Muscle of arm (tissue), 12 donors: ENCODE results near the gene NKD1. TPM values are rescaled to one million over a fixed set of nuclear protein-coding genes. Genes with fewer than 3 reads are reported as not detected.
"Not testable (repeated sequence)": the region's sequence is repeated elsewhere in the genome, so short reads cannot be mapped to it uniquely, and the experiment has no call there.

Experiments used
- DNase-seq: peaks from one replicate; pipeline ENCODE4 v3.0.0-alpha.2; 2013
- polyA plus RNA-seq, 12 donors: library from polyadenylated mRNA; unstranded; fragments of 120-200 nt; gene quantifications; one replicate each; pipeline ENCODE4 v1.2.1, GENCODE V29; 2013; ENCODE audit not compliant: insufficient read length in 12 of 12

Gene NKD1
- polyA plus RNA-seq, 12 donors, result 4.1 to 38.8 (median 9.4) TPM; not detected in 1

DNA sequence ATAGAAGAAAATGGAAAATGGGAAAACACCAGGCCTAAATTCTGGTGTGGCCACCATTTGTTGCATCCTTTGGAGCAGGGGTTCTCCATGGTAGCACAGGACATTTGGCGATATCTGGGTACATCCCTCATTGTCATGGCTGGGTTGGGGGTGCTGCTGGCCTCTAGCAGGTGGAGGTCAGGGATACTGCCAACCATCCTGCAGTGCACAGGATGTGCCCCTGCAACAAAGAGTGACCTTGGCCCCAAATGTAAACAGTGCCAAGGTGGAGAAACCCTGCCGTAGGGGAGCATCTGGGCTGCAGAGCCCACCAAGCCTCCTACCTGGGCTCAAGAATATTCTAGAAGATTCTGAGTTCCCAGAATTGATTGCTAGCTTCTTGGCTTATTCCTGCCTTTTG lies 27.5 kb downstream of the NKD1 start:
- DNase-seq, result no peak

DNA sequence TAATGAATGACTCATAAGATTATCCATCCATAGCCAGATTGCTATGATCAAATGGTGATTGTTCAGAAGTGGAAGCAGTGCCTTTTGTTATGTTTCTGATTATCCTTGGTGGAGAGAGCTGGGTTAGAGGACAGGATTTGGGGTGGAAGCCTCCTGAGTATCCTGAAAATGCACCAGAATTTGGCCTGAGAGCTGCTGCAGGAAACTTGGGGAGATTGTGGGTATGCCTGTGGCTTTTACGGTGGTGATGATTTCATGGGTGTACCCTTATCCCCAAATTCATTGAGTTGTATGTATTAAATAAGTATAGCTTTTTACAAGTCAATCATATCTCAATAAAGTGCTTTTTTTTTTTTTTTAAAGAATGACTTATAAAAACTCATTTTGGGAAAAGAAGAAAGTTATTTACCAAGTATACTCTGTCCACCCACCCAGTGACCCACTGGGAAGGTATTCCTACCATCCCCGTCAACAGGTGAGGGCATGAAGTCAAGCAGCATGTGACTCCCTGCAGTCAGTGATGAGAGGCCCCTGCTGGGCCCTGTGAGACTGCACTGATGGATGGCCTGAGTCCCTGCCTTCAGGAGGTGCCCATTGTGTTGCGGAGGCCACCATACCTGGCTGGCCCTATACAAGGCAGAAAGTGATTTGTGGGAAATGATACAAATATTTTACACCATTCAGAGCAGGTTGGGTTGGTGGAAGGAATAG lies 28.4 kb downstream of the NKD1 start:
- DNase-seq, result no peak

DNA sequence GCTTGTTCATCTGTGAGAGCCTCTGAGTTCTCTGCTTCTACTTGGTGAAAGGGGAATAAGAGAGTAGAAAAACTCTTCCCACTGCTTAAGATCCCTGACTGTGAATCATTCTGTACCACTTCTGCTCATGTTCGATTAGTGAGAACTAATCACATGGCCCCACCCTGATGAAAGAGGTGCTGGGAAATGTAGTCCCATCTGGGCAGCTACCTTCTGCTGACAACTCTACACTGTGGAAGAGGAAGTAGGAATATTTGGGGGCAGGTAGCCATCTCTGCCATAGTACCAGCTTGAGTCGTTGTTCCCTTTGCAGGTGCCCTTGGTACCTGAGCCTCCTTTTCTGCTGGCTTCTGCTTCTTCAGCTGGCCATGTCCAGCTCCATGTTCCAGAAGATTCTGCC lies 29.9 kb downstream of the NKD1 start:
- no peak for DNase-seq

DNA sequence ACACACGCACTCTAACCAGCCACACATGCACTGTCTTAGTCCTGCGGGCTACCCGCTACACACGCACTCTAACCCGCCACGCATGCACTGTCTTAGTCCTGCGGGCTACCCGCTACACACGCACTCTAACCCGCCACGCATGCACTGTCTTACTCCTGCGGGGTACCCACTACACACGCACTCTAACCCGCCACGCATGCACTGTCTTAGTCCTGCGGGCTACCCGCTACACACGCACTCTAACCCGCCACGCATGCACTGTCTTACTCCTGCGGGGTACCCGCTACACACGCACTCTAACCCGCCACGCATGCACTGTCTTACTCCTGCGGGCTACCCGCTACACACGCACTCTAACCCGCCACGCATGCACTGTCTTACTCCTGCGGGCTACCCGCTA lies 31.2 kb downstream of the NKD1 start:
- not testable (repeated sequence) for DNase-seq

DNA sequence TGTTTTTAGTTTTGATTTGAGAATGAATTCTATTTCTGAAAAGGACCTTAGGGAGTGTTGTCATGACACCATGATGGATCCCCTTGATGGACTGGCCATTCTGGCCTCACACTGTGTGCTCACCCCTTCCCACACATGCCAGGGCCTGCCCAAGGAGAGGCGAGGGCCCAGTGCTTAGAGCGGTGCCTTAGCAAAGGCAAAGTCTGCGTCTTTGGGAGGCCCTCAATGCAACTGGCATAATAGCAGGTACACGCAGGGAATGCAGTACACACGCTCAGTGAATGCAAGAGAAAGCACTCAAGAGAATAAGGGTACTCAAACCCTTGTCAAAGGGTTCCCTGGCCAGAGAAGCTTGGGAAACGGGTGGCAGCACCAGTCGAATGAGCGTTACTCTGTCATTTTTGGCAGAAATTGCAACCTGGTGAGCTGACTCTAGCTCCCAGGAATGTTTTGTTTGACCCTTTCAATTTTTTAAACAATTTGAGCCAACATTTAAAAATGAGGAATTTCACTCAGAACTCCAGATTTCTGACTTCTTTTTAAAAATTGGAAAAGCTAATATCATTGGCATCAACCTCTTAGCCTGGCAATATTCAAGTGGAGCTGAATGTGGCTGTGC lies 32.1 kb downstream of the NKD1 start:
- no peak for DNase-seq

DNA sequence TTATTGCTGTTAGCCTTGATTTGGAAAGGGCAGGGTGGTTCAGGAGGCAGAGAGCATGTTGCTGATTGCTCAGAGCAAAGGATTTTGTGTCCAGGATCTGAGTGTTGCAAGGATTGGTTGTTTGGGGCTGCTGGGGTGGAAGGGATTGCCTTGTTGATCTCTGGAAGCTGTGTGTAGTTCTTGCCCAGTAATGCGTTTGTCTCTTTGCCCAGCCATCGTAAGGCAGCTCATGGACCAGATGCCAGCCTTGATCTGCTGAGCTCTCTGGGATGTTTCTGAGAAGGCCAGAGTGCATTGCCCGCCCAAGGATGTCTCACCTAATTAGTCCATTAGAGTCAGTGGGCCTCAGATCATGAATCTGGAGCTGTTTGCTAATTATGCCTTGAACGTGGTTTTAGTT lies 33.6 kb downstream of the NKD1 start:
- DNase-seq, result no peak

DNA sequence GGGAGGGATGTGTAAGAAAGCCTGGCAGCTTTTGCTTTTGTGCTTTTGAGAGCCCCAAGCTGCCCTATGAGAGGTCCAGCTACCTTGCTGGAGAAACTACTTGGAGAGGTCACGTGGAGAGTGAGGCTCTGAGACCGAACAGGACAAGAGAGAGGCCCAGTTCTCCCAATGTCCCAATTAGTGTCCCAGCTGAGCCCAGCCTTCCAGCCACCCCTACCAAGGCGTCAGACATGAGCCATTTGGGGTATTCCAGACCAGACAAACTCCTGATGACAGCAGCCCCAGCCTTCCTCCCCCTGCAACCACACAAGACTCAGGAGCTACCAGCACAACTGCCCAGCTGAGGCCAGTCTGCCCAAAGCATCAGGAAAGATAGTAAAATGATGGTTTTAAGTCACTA lies 35.0 kb downstream of the NKD1 start:
- no peak for DNase-seq

DNA sequence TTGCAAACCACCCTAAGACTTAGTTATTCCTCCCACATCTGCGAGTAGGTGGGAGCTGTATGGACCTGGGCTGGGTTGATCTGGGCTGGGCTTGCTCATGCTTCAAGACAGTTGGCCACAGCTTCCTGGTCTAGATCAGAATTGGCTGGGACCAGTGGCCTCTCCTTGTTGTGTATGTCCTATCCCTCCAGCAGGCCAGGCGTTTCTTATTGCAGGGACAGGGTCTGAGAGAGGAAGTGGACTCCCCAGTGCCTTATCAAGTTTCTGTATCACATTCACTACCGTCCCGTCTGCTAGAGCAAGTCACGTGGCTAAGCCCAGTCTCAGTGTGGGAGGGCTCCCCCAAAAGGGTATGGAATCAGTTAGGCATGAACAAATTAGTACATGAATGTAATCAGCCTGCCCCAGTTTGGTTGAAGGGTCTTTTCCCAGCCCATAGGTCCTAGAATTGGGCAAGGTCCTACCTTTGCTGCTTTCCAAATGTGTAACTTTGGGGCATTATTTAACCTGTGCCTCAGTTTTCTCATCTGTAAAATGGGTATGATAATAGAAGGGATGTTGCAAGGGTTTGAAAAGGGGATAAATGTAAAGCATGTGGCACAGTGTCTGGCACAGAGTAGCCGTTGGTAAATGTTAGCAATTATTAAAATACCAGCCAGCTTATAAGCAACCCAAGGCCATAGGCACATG lies 36.0 kb downstream of the NKD1 start:
- no peak for DNase-seq

DNA sequence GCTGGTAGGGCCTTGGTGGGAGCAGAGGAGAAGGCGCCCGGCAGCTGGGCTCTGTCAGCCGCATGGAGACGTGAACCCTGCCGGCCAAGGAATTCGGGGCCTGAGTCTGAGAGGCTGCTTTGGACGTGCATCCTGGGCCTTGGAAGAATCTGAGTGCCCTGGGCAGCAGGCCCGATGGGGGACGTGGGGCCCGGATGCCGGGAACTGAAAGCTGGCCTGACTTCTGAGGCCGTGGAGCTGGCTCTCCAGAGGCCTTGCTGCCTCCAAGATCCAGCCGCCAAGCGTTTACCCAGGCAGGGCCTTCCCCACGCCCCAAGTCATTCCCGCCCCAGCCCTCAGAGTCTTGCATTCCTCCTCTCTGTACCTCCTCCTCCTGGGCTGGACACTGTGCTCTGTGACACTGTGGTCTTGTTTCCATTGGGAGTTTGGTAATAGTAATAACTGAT lies 37.2 kb downstream of the NKD1 start:
- peak; percentile 70 for DNase-seq

DNA sequence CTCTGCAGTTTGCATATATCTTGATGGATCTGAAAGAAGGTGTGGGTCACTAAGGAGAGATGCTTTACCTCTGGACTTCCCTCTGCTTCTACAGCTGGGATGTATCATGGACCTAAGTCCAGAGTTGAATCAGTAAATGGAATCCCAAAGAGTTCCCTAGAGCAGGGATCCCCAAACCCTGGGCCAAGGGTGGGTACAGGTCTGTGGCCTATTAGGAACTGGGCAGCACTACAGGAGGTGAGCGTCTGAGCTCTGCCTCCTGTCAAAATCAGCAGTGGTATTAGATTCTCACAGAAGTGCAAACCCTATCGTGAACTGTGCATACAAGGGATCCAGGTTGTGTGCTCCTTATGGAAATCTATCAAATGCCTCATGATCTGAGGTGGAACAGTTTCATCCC lies 39.3 kb downstream of the NKD1 start:
- DNase-seq, result no peak

DNA sequence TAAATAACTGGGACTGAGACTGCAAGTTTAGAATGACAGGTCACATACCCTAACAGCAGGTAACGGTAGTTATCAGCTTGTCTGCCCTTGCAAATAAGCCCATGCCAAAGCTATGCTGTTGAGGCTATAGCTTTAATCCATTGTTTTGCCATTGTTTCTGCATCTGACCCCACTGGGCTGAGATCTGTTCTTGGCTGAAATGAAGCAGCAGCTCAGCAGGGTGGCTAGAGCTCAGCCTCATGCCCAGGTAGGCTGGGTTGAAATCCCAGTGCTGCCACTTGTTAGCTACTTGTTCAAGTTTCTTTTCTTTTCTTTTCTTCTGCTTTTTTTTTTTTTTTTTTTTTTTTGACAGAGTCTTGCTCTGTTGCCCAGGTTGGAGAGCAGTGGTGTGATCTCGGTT lies 40.1 kb downstream of the NKD1 start:
- DNase-seq, result no peak

DNA sequence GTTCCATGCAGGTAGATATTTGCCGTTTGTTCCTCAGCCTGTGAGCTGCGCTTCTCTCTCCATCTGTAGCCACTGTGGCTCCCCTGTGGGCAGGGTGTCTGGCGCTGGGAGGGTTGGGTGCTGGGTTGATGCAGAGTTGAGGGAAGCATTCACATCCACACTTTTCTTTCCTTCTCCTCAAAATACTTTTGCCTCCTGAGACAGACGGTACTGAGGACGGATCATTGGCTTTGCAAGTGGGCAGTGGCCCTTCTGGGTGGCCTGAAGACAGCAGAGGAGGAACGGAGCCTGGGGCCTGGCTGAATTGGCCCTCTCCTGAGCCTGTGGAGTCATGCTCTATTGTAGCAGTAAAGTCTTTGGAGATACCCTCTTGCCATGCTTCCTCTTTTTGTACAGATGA lies 43.0 kb downstream of the NKD1 start:
- no peak for DNase-seq

DNA sequence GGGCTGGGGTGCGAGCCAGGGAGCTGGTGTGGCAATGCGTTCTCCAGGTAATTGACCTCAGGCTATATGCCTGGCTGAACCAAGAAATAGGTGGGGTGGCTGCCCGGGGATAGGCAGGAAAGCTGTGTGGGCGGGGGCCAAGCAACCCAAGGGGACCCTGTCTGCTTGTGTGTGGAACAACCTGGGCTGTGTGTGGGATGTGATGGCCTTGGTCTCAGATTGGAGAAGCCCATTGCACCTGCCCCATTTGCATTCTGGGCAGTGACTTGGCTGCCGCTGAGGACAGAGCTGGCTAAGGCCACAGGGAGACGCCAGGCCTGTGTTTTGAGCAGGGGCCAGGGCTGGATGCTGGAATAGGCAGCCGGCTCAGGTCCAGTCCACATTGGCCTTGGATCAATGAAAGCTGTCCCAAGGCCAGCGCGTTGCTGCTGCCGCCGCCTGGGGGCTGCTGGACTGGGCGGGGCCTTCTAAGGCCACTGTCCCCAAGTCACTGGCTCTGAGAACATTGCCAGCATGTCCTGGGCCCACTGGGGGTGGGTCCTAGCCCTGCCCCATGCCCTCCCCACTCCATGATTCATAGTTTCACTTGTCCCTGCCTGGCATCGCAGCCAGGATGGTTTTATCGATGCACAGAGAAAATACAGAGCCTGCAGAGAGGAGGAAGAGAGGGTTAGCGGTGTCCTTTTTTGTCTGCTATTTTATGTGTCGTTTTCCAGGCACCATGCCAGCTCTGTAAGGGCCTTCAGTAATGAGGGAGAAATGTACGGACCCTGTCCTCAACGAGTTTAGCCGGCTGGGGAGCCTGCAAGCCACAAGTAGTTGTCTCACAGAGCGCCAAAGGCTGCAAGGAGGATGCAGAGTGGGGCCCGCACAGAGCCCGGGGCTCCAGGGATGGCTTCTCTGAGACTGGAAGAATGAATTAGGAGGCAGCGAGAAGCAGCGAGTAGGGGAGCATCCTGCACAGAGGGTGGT lies 43.9 kb downstream of the NKD1 start:
- DNase-seq, result peak; percentile 59

DNA sequence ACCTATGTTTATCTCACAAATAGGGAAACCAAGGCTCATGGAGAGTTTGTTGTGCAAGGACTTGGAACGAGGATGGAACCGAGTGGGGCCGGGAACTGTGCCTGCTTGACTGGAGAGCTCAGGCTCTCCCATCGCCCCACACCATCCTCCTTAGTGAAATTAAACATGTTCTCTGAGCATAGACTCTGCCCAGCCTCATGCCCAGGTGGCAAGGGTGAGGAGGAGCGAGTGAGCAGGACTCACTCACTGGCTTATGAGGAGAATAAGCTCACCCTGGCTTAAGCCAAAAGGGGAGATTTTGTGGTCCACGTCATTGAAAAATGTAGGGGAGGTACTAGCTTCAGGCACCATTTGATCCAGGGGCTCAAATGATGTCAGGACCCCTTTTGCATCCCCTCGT lies 44.8 kb downstream of the NKD1 start:
- no peak for DNase-seq

DNA sequence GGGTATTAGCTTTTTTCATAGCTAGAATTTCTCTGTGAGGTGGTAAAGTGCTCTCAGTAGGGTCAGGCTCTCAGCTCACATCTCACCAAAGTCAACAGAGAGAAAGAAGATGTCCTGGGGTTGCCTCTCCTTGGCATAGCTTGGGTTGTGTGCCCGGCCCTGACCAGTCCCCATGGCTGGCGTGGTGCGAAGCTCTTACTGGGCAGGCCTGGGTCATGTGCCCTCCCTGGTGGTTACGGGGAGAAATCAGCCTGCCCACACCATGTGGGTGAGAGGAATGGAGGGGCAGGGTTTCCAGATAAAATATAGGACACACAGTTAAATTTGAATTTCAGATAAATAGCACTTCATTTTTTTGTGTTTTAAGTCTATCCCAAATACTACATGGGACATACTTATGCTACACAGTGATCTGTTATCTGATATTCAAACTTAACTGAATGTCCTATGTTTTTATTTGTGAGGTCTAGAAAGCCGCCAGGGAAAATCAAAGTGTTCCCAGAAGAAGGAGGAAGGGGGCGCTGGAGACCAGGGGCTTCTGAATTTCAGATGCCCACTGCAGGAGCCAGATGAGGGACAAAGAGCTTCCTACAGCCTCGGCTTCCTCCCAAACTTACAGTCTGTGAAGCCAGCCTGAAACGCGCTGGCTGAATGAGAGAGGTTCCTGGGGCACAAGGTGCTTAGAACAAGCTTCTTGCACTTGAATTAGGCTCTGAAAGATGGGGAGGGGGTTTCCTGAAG lies 45.4 kb downstream of the NKD1 start:
- DNase-seq, result no peak

DNA sequence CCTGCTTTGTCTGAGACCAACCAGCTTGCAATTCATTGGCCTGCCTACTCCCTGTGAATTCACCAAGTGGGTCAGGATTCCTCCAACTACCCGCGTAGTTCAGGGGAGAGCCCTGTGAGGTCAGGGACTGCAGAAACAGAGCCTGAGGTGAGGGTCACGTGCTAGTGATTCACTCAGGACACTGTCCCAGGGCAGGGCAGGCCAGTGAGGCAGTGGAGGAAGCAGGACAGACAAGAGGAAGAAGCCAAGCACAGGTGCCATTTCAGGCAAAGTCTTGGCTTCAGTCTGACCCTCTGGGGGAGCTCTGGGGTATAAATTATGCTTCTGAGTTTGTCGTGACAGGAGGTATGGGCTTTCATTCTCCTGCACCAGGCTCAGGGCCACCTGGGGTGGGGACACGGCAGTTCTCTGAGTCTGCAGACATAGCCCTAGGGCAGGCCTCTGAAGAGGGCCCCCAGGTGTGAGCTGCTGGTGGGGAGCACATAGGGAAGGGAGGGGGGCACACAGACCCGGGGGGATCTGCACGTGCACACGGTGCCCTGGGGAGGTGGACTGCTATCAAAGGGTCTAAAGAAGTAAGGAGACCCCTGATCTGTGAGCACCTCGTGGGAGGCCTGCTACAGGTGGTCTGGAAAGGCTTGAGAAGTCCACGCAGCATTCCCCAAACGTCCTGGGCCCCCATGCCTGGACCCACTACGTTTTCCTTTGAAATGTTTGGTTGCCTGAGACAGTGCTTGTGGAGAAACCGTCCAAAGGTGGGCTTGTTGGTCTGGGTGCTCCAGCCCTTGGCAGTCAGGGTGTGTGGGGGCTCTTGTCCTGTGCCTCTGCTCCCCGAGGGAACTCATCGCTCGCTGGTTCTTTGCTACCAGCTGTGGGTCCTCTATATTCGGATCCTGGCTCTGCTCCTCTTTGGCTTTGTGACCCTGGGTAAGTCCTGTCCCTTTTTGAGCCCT lies 46.4 kb downstream of the NKD1 start:
- DNase-seq, result no peak

DNA sequence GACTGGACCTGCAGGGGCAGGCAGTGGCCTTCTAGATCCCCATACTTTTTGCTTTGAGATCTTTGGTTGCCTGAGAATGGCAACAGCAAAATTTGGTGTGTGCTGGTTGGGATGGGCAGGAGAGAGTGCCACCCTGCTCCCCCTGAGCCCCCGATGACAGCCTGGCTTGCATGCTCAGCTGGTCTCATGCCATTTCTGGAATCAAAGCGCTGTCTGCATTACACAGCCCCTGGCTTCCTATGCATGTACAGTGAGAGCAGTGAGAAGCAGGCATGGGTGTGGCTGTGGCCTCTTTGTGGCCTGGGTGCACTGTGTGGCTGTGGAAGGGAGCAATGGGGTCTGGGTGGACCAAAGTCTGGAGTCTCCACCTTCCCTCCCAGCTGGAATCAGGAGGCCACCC lies 47.7 kb downstream of the NKD1 start:
- DNase-seq, result no peak

DNA sequence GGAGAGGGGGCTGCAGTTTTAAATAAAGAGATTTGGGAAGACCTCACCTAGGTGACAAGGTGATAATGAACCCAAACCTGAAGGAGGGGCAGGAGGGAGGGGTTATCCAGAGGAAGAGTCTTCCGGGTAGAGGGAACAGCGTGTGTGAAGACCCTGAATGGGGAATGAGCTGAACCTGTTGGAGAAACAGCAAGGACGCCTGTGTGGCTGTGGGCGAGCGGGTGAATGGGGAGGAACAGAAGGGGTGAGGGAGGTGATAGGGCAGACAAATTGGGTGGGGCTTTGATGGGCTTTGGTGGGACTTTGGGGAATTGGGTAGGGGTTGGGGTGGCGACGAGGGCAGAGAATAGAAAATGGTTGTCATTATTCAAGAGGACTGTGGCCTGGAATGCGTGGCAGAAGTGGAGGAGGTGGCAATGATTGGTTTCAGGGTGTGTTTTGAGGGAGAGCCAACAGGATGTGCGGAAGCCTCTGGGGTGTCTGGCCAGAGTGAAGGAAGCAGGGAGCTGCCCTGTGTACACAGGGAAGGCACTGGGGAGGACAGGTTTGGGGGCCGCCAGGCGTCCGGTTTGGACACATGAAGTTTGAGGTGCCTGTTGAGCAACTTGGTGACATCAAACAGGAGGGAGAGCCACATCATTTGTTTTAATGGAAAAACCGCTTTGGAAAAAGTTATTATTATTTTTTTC lies 48.7 kb downstream of the NKD1 start:
- no peak for DNase-seq

DNA sequence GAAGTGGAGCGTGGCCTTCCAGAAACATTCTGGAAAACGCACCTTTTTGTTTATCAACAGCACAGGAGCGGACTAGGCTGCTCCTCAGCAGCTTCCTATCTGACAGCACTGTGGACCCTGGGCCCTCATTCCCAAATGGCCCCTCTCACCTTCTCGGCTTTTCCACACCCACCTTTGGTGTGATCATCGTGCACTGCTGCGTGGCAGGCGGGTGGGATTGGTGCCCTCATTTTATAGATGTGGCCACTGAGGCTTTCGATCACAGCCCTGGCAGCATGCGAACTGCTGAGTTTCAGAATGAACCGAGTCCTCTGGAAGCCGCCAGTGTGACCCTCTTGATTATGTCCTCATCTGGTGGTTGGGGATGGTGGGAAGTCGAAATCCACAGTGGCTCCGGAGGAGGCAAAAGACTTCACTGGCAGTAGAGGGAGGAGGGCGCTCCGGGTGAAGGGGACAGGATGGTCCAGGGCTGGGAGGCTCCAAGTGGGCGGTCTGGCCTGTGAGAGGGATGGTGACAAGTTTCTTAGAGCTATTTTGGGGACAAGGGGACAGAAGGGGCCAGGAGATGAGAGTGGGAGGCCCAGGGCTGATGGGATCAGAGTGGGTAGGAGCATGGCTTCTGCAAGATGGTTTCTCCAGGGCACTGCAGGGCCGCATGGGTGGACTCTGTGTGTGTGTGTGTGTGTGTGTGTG lies 49.5 kb downstream of the NKD1 start:
- no peak for DNase-seq
